K562 treated with DMSO at 1 percent for 48 hours (cell line): ENCODE results near the gene USP48. TPM values are rescaled to one million over a fixed set of nuclear protein-coding genes. Genes with fewer than 3 reads are reported as not detected.

Source experiments
- total RNA-seq: library from RNA; unstranded; fragments of 300-600 nt; gene quantifications from 2 replicates; pipeline ENCODE4 v1.2.3, GENCODE V29; 2022; ENCODE audit warnings: low replicate concordance; ENCODE audit errors: extremely low read depth

Gene USP48
- not detected in 2 replicates for total RNA-seq

DNA sequence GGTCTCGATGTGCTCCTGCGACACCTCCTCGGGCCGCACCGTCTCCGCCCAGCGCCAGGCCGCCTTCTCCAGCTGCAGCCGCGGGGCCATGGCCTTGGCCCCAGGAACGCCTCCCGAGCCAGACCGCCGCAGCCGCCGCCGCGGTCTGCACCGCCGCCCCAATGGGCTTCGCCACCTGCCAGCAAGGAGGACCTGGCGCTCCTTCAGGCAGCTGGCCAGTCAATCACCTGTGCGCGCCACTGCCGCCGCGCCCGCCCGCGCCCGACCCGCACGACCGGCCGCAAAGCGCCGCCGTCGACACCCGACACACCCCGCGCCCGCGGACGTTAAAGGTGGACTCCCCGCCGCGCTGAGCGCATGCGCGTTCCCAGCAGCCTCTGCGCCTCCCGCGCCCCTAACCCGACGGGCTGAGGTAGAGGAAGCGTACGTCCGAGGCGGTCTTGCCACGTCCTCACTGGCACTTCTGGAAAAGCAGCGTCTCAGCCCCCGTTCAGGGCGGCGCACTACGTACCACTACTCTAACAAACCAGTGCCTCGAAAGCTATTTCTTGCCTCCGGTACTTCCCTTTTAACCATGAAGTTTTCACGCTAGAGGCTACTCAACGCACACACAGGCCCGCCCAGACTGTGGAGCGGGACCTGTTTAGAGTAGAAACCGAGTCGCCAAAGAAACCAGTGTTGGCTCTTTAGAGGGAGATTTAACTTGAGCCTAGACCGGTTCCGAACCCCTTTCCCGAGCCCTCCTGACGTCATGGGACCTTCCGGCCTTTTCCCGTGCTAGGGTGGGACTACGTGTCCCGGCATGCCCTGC is at the start of gene USP48:
USP48 (minus strand) TSS at position 282 of the 811 bp plus-strand sequence; CDS start at position 90, 192 bp downstream.

DNA sequence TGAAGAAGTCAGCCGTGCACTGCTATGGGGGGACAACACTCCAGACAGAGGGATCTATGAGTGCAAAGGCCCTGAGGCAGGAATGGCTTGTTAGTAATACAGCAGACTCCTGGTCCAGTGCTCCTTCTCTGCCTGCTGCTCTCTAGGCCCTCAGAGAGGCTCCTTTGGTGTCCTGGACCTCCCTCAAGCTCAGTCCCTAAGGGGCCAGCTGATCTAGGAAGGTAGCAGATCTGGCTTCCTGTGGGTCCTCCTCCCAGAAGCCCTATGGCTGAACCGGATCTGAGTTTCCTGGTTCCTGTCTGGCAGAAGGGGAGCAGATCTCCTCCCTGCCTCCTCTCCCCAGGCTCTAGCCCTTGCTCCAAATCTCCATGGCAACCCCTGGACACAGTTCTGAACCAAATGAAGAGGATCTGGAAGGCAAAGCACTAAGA is 28.9 kb upstream of the USP48 start, which contains the start of gene LDLRAD2:
LDLRAD2 (plus strand) TSS at position 391 of the 431 bp plus-strand sequence. CDS start 187 bp downstream, outside the sequence.

DNA sequence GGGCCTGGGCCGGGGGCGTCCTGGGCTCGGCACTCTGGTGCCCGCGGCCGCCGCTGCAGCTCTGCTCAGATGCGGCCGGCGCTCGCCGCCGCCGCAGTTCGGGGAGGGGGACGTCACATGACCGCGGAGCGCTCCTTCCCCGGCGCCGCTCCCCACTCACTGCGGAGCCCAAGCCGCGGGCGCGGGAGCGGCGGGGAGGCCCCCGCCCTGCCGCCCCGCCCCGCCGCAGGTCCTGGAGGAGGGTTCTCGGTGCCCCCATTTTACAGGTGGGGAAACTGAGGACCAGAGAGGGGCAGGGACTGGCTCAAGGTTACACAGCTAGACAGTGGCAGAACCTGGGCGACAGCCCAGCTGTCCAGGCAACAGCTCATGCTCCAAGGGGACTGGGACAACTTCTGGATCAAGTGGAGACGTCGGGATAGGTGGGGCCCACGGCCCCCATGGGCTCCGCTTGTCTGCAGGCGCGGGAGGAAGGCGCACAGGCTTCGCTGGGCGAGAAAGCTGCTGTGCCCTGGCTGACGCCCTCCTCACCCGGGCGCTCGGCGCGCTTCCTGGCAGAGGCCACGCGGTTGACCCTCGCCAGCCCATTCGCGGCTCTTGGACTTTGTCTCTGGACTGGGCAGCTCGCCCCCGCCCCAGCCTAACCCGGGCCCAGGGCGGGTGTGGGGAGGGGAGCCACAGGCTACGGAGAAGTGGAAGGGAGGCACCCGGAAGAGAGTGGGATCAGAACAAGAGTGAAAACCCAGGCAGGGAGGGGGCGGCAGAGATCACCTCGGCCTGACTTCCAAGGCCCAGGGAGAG is 113.5 kb downstream of the USP48 start, which contains the start of gene RAP1GAP:
RAP1GAP (minus strand) TSS at position 100 of the 801 bp plus-strand sequence. CDS start 49,325 bp downstream, outside the sequence.

Other genes starting within 250 kb of the USP48 start
- gene RAP1GAP, start 113.8 kb downstream of the USP48 start, total RNA-seq: not detected in 2 replicates
- not detected in 2 replicates for gene LDLRAD2, start 29.1 kb upstream of the USP48 start, total RNA-seq
- gene HSPG2, start 154.2 kb upstream of the USP48 start, total RNA-seq: not detected in 2 replicates
- not detected in 2 replicates for gene CELA3B, start 193.9 kb upstream of the USP48 start, total RNA-seq
- not detected in 2 replicates for gene CELA3A, start 218.5 kb upstream of the USP48 start, total RNA-seq